Measurements from ENCODE around the gene IL15RA.
"Not testable (repeated sequence)": the region's sequence is repeated elsewhere in the genome, so short reads cannot be mapped to it uniquely, and the experiment has no call there.

Gene IL15RA

DNA sequence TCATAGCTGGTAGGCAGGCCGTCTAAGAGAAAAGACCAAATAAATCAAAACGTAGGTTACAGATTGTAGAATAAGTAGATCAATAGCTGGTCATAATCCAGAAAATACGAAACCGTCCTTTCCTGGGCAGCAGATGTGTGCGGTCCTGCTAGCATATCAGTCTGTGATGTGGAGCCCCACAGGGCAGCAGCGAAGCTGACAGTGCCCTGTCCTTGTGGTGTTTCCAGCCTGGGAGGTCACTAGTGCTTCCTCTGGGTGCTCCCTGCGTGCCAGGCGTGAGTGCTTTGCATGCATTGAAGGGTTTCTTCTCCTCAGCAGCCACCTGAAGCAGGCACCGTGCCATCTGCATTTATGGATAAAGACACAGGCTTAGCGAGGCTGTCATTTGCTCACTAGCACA lies 41.7 kb downstream of the IL15RA start:
- no peak for FAIRE-seq

GRCh38 chr10:5933909-5934546 lies 43.3 kb downstream of the IL15RA start:
- FAIRE-seq (no peak), DNase-seq (ENCODE audit: extremely low spot score, insufficient read length, low read depth) (no peak)

More for the DNA sequence above, 41.7 kb downstream of the IL15RA start:
- no peak for DNase-seq (ENCODE audit: extremely low spot score, insufficient read length, low read depth)

DNA sequence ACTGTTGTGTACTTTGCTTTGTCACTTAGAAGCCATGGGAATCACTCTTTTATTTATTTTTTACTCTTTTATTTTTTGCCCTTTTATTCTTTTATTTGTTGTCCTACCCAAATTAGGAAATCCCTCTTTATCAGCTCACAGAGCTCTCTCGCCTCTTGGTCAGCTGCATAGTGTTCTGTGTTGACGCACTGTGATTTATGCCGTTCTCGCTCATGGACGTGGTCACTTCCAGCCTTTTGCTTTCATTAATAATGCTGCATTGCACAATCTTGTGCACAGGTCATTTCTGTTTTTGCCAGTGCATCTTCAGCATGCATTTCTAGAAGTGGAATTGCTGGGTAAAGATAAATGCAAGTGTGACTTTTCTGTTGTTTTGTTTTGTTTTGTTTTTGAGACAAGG lies 45.0 kb downstream of the IL15RA start:
- FAIRE-seq (no peak), DNase-seq (ENCODE audit: extremely low spot score, insufficient read length, low read depth) (no peak)

DNA sequence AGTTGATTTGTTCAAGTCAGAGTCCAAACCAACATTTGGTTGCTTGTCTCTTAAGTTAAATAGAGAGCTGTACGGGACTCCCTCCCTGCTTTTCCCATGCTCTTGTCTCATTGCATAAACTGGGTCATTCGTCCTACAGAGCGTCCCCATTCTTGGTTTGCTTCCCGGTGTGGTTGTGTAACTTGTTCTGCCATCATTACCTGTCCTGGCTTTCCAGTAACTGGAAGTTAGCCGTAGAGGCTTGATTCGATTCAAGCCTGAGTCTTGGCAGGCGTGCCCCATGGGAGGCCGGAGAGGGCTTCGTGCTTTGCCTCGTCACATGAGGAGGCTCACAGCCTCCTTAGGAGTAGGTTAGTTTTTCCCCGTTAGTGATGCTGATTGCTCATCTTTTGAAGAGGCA lies 47.1 kb downstream of the IL15RA start:
- DNase-seq (ENCODE audit: extremely low spot score, insufficient read length, low read depth): no peak
- FAIRE-seq: no peak

GRCh38 chr10:5929442-5929841 lies 47.9 kb downstream of the IL15RA start:
- no peak for FAIRE-seq
- DNase-seq (ENCODE audit: extremely low spot score, insufficient read length, low read depth): no peak

DNA sequence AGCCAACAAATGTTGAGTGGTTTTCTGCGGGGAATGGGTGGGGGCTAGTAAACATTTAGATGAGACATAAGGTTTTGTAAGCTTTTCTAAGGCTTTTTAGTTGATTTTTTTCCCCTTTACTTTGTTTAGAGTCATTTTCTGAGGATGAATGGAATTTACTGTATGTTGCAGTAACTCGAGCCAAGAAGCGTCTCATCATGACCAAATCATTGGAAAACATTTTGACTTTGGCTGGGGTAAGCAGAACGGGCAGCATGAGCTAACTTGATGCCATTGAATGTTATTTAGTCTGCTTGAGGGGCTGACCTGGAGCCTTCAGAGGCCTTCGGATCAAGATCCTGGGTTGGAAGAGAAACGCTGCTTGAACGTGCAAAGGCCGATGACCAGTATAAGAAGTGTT lies 50.0 kb downstream of the IL15RA start:
- DNase-seq (ENCODE audit: extremely low spot score, insufficient read length, low read depth): no peak

GRCh38 chr10:5924889-5925288 lies 52.5 kb downstream of the IL15RA start:
- no peak for DNase-seq (ENCODE audit: extremely low spot score, insufficient read length, low read depth)
- no peak for FAIRE-seq

More for the DNA sequence above, 50.0 kb downstream of the IL15RA start:
- no peak for FAIRE-seq

DNA sequence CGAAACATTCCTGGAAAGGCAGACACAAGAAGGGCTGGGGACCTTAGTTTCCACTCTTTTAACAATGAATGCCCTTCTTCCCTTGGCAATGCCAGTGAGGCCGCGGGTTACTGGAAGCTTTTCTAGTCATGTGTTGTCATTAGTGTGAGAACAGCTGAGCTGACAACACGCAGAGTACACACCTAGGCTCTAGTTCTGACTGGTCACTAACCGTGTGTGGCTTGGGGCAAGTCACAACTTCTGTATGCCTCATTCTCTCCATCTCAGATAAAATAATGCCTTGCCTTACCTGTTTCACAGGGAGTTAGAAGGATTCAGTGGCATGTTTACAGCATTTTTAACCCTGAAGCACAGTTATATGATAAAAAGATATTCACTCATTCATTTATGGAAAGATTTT lies 55.6 kb downstream of the IL15RA start:
- DNase-seq (ENCODE audit: extremely low spot score, insufficient read length, low read depth): no peak
- FAIRE-seq: no peak

DNA sequence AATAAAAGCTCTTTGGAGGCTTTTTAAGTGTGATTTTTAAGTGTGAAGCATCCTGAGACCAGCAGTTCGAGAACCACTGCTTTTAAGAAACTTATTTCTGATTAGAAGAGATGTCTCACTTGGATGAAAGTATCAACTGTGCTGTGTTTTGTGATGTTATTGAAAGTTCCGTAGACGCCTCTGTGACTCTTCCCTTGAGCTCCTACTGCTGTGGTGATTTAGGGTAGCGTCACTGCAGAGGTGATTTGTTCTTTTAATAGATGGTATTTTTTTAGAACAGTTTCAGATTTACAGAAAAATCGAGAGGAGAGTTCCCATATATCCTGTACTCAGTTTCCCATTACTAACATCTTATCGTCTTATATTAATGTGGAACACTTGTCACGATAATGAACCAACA lies 57.8 kb downstream of the IL15RA start:
- FAIRE-seq: peak; percentile 9
- no peak for DNase-seq (ENCODE audit: extremely low spot score, insufficient read length, low read depth)

- FAIRE-seq: no peak
- DNase-seq (ENCODE audit: extremely low spot score, insufficient read length, low read depth): no peak
Observed at GRCh38 chr10:5918763-5919162, 58.6 kb downstream of the IL15RA start.

GRCh38 chr10:5917305-5917704 lies 60.0 kb downstream of the IL15RA start:
- DNase-seq (ENCODE audit: extremely low spot score, insufficient read length, low read depth) (no peak), FAIRE-seq (no peak)

GRCh38 chr10:5915451-5915850 lies 61.9 kb downstream of the IL15RA start:
- DNase-seq (ENCODE audit: extremely low spot score, insufficient read length, low read depth): no peak
- FAIRE-seq: no peak

GRCh38 chr10:5913736-5914135 lies 63.6 kb downstream of the IL15RA start:
- DNase-seq (ENCODE audit: extremely low spot score, insufficient read length, low read depth) (no peak), FAIRE-seq (no peak)

DNA sequence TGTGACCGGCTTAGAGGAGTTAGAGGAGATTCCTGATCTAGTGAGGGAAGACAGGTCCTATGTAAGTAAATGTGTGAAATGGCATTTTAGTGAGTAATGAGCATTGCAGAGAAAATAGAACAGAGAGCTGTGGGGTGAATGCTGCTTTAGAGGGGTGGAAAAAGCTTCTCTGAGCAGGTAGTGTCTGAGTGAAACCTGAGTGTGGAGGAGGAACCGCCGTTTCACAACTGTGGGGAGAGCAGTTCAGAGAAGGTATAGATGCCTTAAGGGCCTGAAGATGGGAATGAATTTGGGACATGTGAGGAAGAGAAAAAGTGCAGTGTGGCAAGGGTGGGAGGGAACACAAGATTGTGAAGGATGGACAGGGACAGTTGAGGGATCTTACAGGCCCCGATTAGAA lies 65.7 kb downstream of the IL15RA start:
- DNase-seq (ENCODE audit: extremely low spot score, insufficient read length, low read depth) (no peak), FAIRE-seq (no peak)

- DNase-seq (ENCODE audit: extremely low spot score, insufficient read length, low read depth) (no peak), FAIRE-seq (no peak)
Observed at GRCh38 chr10:5910323-5911100, 66.8 kb downstream of the IL15RA start.

DNA sequence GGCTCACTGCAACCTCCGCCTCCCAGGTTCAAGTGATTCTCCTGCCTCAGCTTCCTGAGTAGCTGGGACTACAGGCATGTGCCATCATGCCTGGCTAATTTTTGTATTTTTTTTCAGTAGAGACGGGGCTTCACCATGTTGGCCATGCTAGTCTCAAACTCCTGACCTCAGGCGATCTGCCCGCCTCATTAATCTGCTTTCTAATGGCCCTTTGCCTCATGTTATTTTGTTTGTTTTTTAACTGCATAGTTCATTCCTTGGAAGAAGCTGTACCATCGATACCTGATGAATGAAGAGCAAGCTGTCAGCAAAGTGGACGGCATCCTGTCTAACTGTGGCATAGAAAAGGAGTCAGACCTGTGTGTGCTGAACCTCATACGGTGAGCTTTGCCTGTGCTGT lies 68.7 kb downstream of the IL15RA start:
- not testable (repeated sequence) for DNase-seq (ENCODE audit: extremely low spot score, insufficient read length, low read depth); FAIRE-seq

GRCh38 chr10:5906651-5907050 lies 70.7 kb downstream of the IL15RA start:
- FAIRE-seq (no peak), DNase-seq (ENCODE audit: extremely low spot score, insufficient read length, low read depth) (no peak)

GRCh38 chr10:5905854-5906507 lies 71.4 kb downstream of the IL15RA start:
- FAIRE-seq (no peak), DNase-seq (ENCODE audit: extremely low spot score, insufficient read length, low read depth) (no peak)

DNA sequence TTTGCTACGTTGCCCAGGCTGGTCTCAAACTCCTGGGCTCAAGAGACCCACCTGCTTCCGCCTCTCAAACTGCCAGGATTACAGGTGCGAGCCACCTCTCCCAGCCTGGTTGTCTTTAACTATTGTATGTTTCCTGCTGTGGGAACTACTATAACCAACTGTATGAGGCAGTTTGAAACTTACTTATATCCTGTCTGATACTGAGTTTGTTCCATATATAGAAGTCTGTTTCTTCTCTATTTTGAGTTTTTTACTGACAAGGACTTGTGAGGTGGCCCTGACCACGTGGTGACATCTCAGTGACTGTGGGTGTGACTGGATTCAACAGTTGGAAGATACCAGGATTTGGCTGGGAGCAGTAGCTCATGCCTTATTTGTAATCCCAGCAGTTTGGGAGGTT lies 73.1 kb downstream of the IL15RA start:
- peak; percentile 90 for FAIRE-seq

DNA sequence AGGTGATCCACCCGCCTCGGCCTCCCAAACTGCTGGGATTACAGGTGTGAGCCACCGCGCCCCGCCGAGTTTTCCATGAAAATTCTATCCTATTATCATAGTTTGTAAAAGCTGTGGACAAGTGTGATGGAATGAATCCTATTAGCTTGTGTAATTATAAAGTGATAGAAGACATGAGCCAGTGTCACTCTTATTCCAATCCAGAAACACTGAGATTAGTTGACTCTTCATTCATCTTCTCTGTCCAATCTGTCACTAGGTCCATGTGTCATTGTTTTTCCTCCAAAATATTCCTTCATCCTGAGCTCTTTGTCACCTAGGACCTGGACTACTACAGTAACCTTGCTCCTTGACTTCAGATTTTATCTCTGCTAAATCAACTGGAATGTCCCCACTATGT lies 73.8 kb downstream of the IL15RA start:
- FAIRE-seq (no peak), DNase-seq (ENCODE audit: extremely low spot score, insufficient read length, low read depth) (no peak)

More for the DNA sequence above, 73.1 kb downstream of the IL15RA start:
- DNase-seq (ENCODE audit: extremely low spot score, insufficient read length, low read depth): peak; percentile 46

Measured in GM18507 (cell line).